ENCODE results near the gene DPP7. TPM values are rescaled to one million over a fixed set of nuclear protein-coding genes. Genes with fewer than 3 reads are reported as not detected.

DPP7 gene
- total RNA-seq, 1 experiment from 2014 or later = 139 TPM

GRCh38 chr9:137086531-137087408, 27.8 kb downstream of the DPP7 start, which contains the start of gene MAN1B1:
Gene MAN1B1 (plus strand): TSS chr9:137086985. CDS start chr9:137087000, 15 bp downstream.
- DNase-seq (ENCODE audit: unreplicated experiment) = peak; percentile 99
- Mint-ChIP-seq H3K4me3 (ENCODE audit: unreplicated experiment) (peak within 1 kb of the TSS; percentile 90), H3K27me3 (ENCODE audit: insufficient read depth, unreplicated experiment) (no peaks in the 10 kb centered on the region), H3K36me3 (ENCODE audit: insufficient read depth, unreplicated experiment) (peaks cover 29% of the 10 kb centered on the region), H3K9me3 (ENCODE audit: unreplicated experiment) (no peaks in the 10 kb centered on the region), H3K27ac (ENCODE audit: low read depth, unreplicated experiment) (peak within 1 kb of the TSS; percentile 89), H3K4me1 (ENCODE audit: insufficient read depth, unreplicated experiment) (peaks cover 40% of the 10 kb centered on the region)
- POLR2A ChIA-PET = interaction anchor here (0.6 to 2.9 kb wide), 31 partner anchors 9 to 978 kb away, joined by 3 to 22 read pairs (median 6); partner anchors contain the start of genes CLIC3, CYSRT1, DPP7 and EHMT1
- TF ChIP-seq, protein P1, sequence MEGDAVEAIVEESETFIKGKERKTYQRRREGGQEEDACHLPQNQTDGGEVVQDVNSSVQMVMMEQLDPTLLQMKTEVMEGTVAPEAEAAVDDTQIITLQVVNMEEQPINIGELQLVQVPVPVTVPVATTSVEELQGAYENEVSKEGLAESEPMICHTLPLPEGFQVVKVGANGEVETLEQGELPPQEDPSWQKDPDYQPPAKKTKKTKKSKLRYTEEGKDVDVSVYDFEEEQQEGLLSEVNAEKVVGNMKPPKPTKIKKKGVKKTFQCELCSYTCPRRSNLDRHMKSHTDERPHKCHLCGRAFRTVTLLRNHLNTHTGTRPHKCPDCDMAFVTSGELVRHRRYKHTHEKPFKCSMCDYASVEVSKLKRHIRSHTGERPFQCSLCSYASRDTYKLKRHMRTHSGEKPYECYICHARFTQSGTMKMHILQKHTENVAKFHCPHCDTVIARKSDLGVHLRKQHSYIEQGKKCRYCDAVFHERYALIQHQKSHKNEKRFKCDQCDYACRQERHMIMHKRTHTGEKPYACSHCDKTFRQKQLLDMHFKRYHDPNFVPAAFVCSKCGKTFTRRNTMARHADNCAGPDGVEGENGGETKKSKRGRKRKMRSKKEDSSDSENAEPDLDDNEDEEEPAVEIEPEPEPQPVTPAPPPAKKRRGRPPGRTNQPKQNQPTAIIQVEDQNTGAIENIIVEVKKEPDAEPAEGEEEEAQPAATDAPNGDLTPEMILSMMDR (IDR thresholded peaks at IDR 0.05; ENCODE audit: unreplicated experiment) = no peak
- intact Hi-C loops (cut with micrococcal nuclease) = no loop called here
- no TSS peak for BruUV-seq (replicated peaks)
- CTCF ChIA-PET = interaction anchor here (0.6 to 3.3 kb wide), 9 partner anchors 21 to 152 kb away, joined by 3 to 13 read pairs (median 4); no protein-coding TSS in a partner anchor

DNA sequence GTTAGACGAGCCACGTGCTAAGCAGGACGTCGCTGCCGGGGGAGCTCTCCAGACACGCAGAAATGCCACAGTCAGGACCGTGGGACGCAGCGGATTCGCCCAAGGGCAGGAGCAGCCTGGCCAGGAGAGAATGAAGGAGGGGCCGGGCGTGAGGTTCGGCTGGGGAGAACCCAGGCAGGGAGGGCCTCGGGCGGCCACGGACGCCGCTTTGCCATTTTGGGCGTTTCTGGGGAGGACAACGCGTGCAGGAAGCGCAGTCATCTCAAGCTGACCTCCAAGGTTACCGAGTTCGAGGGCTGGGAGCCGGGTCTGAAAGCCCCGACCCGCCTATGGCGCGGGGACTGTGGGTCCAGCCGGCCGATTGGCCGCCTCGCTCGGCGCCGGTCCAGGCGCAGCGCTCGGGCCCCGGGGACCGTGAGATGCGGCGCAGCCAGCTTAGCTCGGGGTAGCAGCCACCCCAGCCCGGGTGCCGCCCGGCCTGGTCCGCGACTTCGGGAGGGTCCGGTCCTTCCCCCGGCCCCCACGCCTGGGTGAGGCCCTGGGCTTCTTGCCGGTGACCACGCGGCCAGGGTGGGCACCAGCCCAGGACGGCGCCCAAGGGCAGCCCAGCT, 28.5 kb downstream of the DPP7 start:
- Mint-ChIP-seq H3K27ac (ENCODE audit: low read depth, unreplicated experiment) (peak overlapping the region; percentile 89), H3K9me3 (ENCODE audit: unreplicated experiment) (no peaks in the 10 kb centered on the region), H3K4me3 (ENCODE audit: unreplicated experiment) (peak overlapping the region; percentile 90), H3K36me3 (ENCODE audit: insufficient read depth, unreplicated experiment) (peaks cover 22% of the 10 kb centered on the region), H3K27me3 (ENCODE audit: insufficient read depth, unreplicated experiment) (no peaks in the 10 kb centered on the region), H3K4me1 (ENCODE audit: insufficient read depth, unreplicated experiment) (peaks cover 40% of the 10 kb centered on the region)
- peak; percentile 38 for DNase-seq (ENCODE audit: unreplicated experiment)
- BruUV-seq (replicated peaks) = no TSS peak
- intact Hi-C loops (cut with micrococcal nuclease) = no loop called here
- CTCF ChIA-PET = interaction anchor here (0.6 to 3.3 kb wide), 8 partner anchors 18 to 415 kb away, joined by 3 to 13 read pairs (median 6); no protein-coding TSS in a partner anchor
- POLR2A ChIA-PET = interaction anchor here (0.6 to 2.9 kb wide), 30 partner anchors 9 to 533 kb away, joined by 3 to 22 read pairs (median 6); partner anchors contain the start of genes CLIC3, CYSRT1, DPP7 and EHMT1
- TF ChIP-seq, protein P1 (IDR thresholded peaks at IDR 0.05; ENCODE audit: unreplicated experiment) = no peak

GRCh38 chr9:137084526-137084925, 30.0 kb downstream of the DPP7 start:
- POLR2A ChIA-PET = interaction anchor here (0.8 to 2.9 kb wide), 9 partner anchors 9 to 156 kb away, joined by 3 to 16 read pairs (median 9); partner anchors contain the start of genes RNF224, SAPCD2, TPRN and TUBB4B
- no TSS peak for BruUV-seq (replicated peaks)
- peaks cover 38% of the 10 kb centered on the region for H3K4me1 Mint-ChIP-seq (ENCODE audit: insufficient read depth, unreplicated experiment)
- H3K4me3 Mint-ChIP-seq (ENCODE audit: unreplicated experiment) = no peak overlapping the region
- peaks cover 8% of the 10 kb centered on the region for H3K36me3 Mint-ChIP-seq (ENCODE audit: insufficient read depth, unreplicated experiment)
- H3K9me3 Mint-ChIP-seq (ENCODE audit: unreplicated experiment) = no peaks in the 10 kb centered on the region
- TF ChIP-seq, protein P1 (IDR thresholded peaks at IDR 0.05; ENCODE audit: unreplicated experiment) = no peak
- no peak for DNase-seq (ENCODE audit: unreplicated experiment)
- intact Hi-C loops (cut with micrococcal nuclease) = no loop called here
- H3K27ac Mint-ChIP-seq (ENCODE audit: low read depth, unreplicated experiment) = peak overlapping the region; percentile 89
- no peaks in the 10 kb centered on the region for H3K27me3 Mint-ChIP-seq (ENCODE audit: insufficient read depth, unreplicated experiment)
- CTCF ChIA-PET = interaction anchor here (0.6 to 3.8 kb wide), 4 partner anchors 16 to 187 kb away, joined by 3 to 23 read pairs (median 6); no protein-coding TSS in a partner anchor

Measured in MCF 10A (cell line).